Duodenal mucosa (tissue), 2 donors: ENCODE results near the gene ZSWIM6.
A peak's percentile ranks its signal among the peaks of the same experiment; 100 is the strongest.

ENCODE experiments used
- H3K27ac ChIP-seq: one replicate; pipeline ENCODE4 v1.7.0; 2013; ENCODE audit warnings: low read depth, low read length
- H3K27me3 ChIP-seq, 2 donors: one replicate each; pipeline ENCODE4 v1.7.0; 2013; ENCODE audit warnings: low read length in 2 of 2, control low read depth in 1 of 2; ENCODE audit not compliant: insufficient read depth in 2 of 2, control insufficient read depth in 1 of 2
- H3K36me3 ChIP-seq, 2 donors: one replicate each; pipeline ENCODE4 v1.7.0; 2013; ENCODE audit warnings: low read length in 2 of 2, control low read depth in 1 of 2; ENCODE audit not compliant: insufficient read depth in 2 of 2, control insufficient read depth in 1 of 2
- H3K4me1 ChIP-seq, 2 donors: one replicate each; pipeline ENCODE4 v1.7.0; 2013; ENCODE audit warnings: low read length in 2 of 2, control low read depth in 1 of 2; ENCODE audit not compliant: insufficient read depth in 2 of 2, control insufficient read depth in 1 of 2
- H3K4me3 ChIP-seq, 2 donors: one replicate each; pipeline ENCODE4 v1.7.0; 2013; ENCODE audit warnings: low read length in 2 of 2, low read depth in 1 of 2
- H3K9ac ChIP-seq, 2 donors: one replicate each; pipeline ENCODE4 v1.7.0; 2013; ENCODE audit warnings: low read length in 2 of 2, low read depth in 1 of 2
- H3K9me3 ChIP-seq, 2 donors: one replicate each; pipeline ENCODE4 v1.7.0; 2013; ENCODE audit warnings: low read length in 2 of 2, control low read depth in 1 of 2; ENCODE audit not compliant: control insufficient read depth in 1 of 2

The ZSWIM6 gene

GRCh38 chr5:61330845-61331406 is 1.1 kb upstream of the ZSWIM6 start:
- H3K9me3 ChIP-seq, result no peaks in the 10 kb centered on the region
- peak overlapping the region; percentile 78 to 81 for H3K4me3 ChIP-seq
- H3K4me1 ChIP-seq, result peaks cover 31 to 34% of the 10 kb centered on the region in 2 donors
- H3K27ac ChIP-seq, result peak overlapping the region; percentile 97
- H3K36me3 ChIP-seq, result no peaks in the 10 kb centered on the region
- H3K27me3 ChIP-seq, result peaks cover 0 to 3% of the 10 kb centered on the region in 2 donors
- H3K9ac ChIP-seq, result peak overlapping the region; percentile 86 to 93

GRCh38 chr5:61332358-61332749 is 296 bp downstream of the ZSWIM6 start:
- H3K9ac ChIP-seq, result peak overlapping the region in 1 of 2 donors; percentile 74
- peaks cover 31 to 34% of the 10 kb centered on the region in 2 donors for H3K4me1 ChIP-seq
- peaks cover 0 to 2% of the 10 kb centered on the region in 2 donors for H3K27me3 ChIP-seq
- H3K4me3 ChIP-seq, result peak overlapping the region; percentile 26 to 78
- no peaks in the 10 kb centered on the region for H3K9me3 ChIP-seq
- H3K27ac ChIP-seq, result peak overlapping the region; percentile 82
- no peaks in the 10 kb centered on the region for H3K36me3 ChIP-seq

- Histone ChIP-seq H3K4me1 (peaks cover 31 to 32% of the 10 kb centered on the region in 2 donors), H3K36me3 (no peaks in the 10 kb centered on the region)
These were observed 828 bp downstream of the ZSWIM6 start for GRCh38 chr5:61332851-61333320.

GRCh38 chr5:61333321-61333953 is 1.4 kb downstream of the ZSWIM6 start:
- H3K36me3 ChIP-seq, result no peaks in the 10 kb centered on the region
- H3K9ac ChIP-seq, result peak overlapping the region; percentile 69 to 79
- H3K9me3 ChIP-seq, result no peaks in the 10 kb centered on the region
- peak overlapping the region; percentile 39 for H3K27ac ChIP-seq
- peaks cover 26 to 27% of the 10 kb centered on the region in 2 donors for H3K4me1 ChIP-seq
- H3K27me3 ChIP-seq, result no peaks in the 10 kb centered on the region
- H3K4me3 ChIP-seq, result peak overlapping the region; percentile 76 to 82

More at GRCh38 chr5:61332851-61333320, 828 bp downstream of the ZSWIM6 start:
- H3K9ac ChIP-seq, result peak overlapping the region; percentile 63 to 79
- no peaks in the 10 kb centered on the region for H3K9me3 ChIP-seq
- peak overlapping the region; percentile 67 for H3K27ac ChIP-seq
- H3K27me3 ChIP-seq, result no peaks in the 10 kb centered on the region
- H3K4me3 ChIP-seq, result peak overlapping the region; percentile 76 to 82

- Histone ChIP-seq H3K36me3 (no peaks in the 10 kb centered on the region), H3K27ac (no peak overlapping the region)
These were observed 2.2 kb downstream of the ZSWIM6 start for GRCh38 chr5:61333954-61334867.

GRCh38 chr5:61334868-61335615 is 3.0 kb downstream of the ZSWIM6 start:
- no peaks in the 10 kb centered on the region for H3K9me3 ChIP-seq
- peak overlapping the region in 1 of 2 donors; percentile 79 for H3K9ac ChIP-seq
- no peaks in the 10 kb centered on the region for H3K27me3 ChIP-seq
- peaks cover 17% of the 10 kb centered on the region in 2 donors for H3K4me1 ChIP-seq
- no peak overlapping the region for H3K27ac ChIP-seq
- no peaks in the 10 kb centered on the region for H3K36me3 ChIP-seq
- peak overlapping the region; percentile 76 to 82 for H3K4me3 ChIP-seq

More at GRCh38 chr5:61333954-61334867, 2.2 kb downstream of the ZSWIM6 start:
- H3K9me3 ChIP-seq, result no peaks in the 10 kb centered on the region
- H3K9ac ChIP-seq, result peak overlapping the region; percentile 69 to 79
- H3K4me1 ChIP-seq, result peaks cover 20 to 23% of the 10 kb centered on the region in 2 donors
- no peaks in the 10 kb centered on the region for H3K27me3 ChIP-seq
- peak overlapping the region; percentile 76 to 82 for H3K4me3 ChIP-seq

GRCh38 chr5:61339764-61340163 is 7.7 kb downstream of the ZSWIM6 start:
- no peak overlapping the region for H3K27ac ChIP-seq
- no peaks in the 10 kb centered on the region for H3K9me3 ChIP-seq
- H3K27me3 ChIP-seq, result no peaks in the 10 kb centered on the region
- H3K9ac ChIP-seq, result no peak overlapping the region
- H3K36me3 ChIP-seq, result no peaks in the 10 kb centered on the region
- no peak overlapping the region for H3K4me3 ChIP-seq
- peaks cover 22 to 30% of the 10 kb centered on the region in 2 donors for H3K4me1 ChIP-seq

- Histone ChIP-seq H3K27me3 (no peaks in the 10 kb centered on the region), H3K9ac (no peak overlapping the region), H3K36me3 (no peaks in the 10 kb centered on the region), H3K27ac (no peak overlapping the region), H3K9me3 (no peaks in the 10 kb centered on the region), H3K4me3 (no peak overlapping the region), H3K4me1 (peaks cover 15 to 23% of the 10 kb centered on the region in 2 donors)
These were observed 8.8 kb downstream of the ZSWIM6 start for GRCh38 chr5:61340775-61341361.

- Histone ChIP-seq H3K9me3 (no peaks in the 10 kb centered on the region), H3K27ac (no peak overlapping the region), H3K9ac (no peak overlapping the region), H3K36me3 (no peaks in the 10 kb centered on the region), H3K4me1 (peaks cover 15 to 24% of the 10 kb centered on the region in 2 donors), H3K4me3 (no peak overlapping the region), H3K27me3 (no peaks in the 10 kb centered on the region)
These were observed 10.0 kb downstream of the ZSWIM6 start for GRCh38 chr5:61342071-61342501.
